SU-DHL-6 (cell line): ENCODE measurements around the gene BTN2A1.

Experiments
- CTCF ChIP-seq: fragments of 200-600 bp; sonication (generic); IDR thresholded peaks from one replicate; pipeline ENCODE4 v1.5.1; 2017; ENCODE audit warnings: antibody characterized with exemption, mild to moderate bottlenecking, low read length, moderate library complexity; ENCODE audit not compliant: insufficient read depth, poor library complexity, severe bottlenecking
- EZH2phosphoT487 ChIP-seq: fragments of 200-600 bp; sonication (generic), shearing (Covaris generic); conservative IDR thresholded peaks from 2 replicates; pipeline ENCODE4 v1.6.1; 2018; ENCODE audit warnings: mild to moderate bottlenecking, antibody characterized with exemption, low read length, moderate library complexity, mixed read lengths

- TF ChIP-seq CTCF (no peak), EZH2phosphoT487 (no peak)
These were observed 43.8 kb downstream of the BTN2A1 start for GRCh38 chr6:26501482-26501986.
